ENCODE measurements around the gene TRIM6.
"Not testable (repeated sequence)": the region's sequence is repeated elsewhere in the genome, so short reads cannot be mapped to it uniquely, and the experiment has no call there.

Gene TRIM6
- total RNA-seq, result 0 reads per million in 2 donors

- DNase-seq, result no peak
Measured at GRCh38 chr11:5596607-5597201, at the start of gene TRIM6. TSS of gene TRIM6 (plus strand) at chr11:5596637. CDS start at chr11:5596898, 261 bp downstream.

GRCh38 chr11:5547982-5548381 lies 48.5 kb upstream of the TRIM6 start:
- no peak for DNase-seq

- no peak for DNase-seq
Measured at GRCh38 chr11:5548440-5548839, 48.0 kb upstream of the TRIM6 start, which contains the start of gene OR52H1. TSS of gene OR52H1 (minus strand) at chr11:5548540. CDS start at chr11:5545505, 3,035 bp downstream.

- DNase-seq, result no peak
Measured at GRCh38 chr11:5550440-5551095, 45.9 kb upstream of the TRIM6 start.

GRCh38 chr11:5553343-5553742 lies 43.1 kb upstream of the TRIM6 start:
- no peak for DNase-seq

GRCh38 chr11:5556596-5557188 lies 39.7 kb upstream of the TRIM6 start:
- DNase-seq, result no peak

GRCh38 chr11:5557751-5558150 lies 38.7 kb upstream of the TRIM6 start:
- no peak for DNase-seq

- no peak for DNase-seq
Measured at GRCh38 chr11:5564259-5565019, 32.0 kb upstream of the TRIM6 start.

GRCh38 chr11:5574654-5575053 lies 21.8 kb upstream of the TRIM6 start:
- DNase-seq, result no peak

GRCh38 chr11:5575152-5575551 lies 21.3 kb upstream of the TRIM6 start:
- DNase-seq, result no peak

- DNase-seq, result no peak
Measured at GRCh38 chr11:5577101-5577500, 19.3 kb upstream of the TRIM6 start.

GRCh38 chr11:5580577-5580976 lies 15.9 kb upstream of the TRIM6 start, which contains the start of gene OR52B6:
TSS of gene OR52B6 (plus strand) at chr11:5580877. CDS start at chr11:5580877, 0 bp downstream.
- no peak for DNase-seq

GRCh38 chr11:5581014-5581413 lies 15.4 kb upstream of the TRIM6 start:
- DNase-seq, result no peak

- DNase-seq, result not testable (repeated sequence)
Measured at GRCh38 chr11:5584458-5584857, 12.0 kb upstream of the TRIM6 start.

GRCh38 chr11:5589906-5590305 lies 6.5 kb upstream of the TRIM6 start:
- DNase-seq, result not testable (repeated sequence)

- DNase-seq, result no peak
Measured at GRCh38 chr11:5591613-5592012, 4.8 kb upstream of the TRIM6 start.

- DNase-seq, result no peak
Measured at GRCh38 chr11:5592615-5593014, 3.8 kb upstream of the TRIM6 start.

GRCh38 chr11:5593146-5593545 lies 3.3 kb upstream of the TRIM6 start:
- DNase-seq, result no peak

- no peak for DNase-seq
Measured at GRCh38 chr11:5597953-5598352, 1.5 kb downstream of the TRIM6 start.

GRCh38 chr11:5600374-5600851 lies 4.0 kb downstream of the TRIM6 start:
- peak; percentile 34 for DNase-seq

GRCh38 chr11:5602791-5603190 lies 6.4 kb downstream of the TRIM6 start:
- not testable (repeated sequence) for DNase-seq

- no peak for DNase-seq
Measured at GRCh38 chr11:5603326-5603725, 6.9 kb downstream of the TRIM6 start.

- DNase-seq, result no peak
Measured at GRCh38 chr11:5604896-5605295, 8.5 kb downstream of the TRIM6 start.

All from T-helper 9 cell (primary cell).